Measurements from ENCODE around the gene SGMS1.
"Not testable (repeated sequence)": the region's sequence is repeated elsewhere in the genome, so short reads cannot be mapped to it uniquely, and the experiment has no call there.

DNA sequence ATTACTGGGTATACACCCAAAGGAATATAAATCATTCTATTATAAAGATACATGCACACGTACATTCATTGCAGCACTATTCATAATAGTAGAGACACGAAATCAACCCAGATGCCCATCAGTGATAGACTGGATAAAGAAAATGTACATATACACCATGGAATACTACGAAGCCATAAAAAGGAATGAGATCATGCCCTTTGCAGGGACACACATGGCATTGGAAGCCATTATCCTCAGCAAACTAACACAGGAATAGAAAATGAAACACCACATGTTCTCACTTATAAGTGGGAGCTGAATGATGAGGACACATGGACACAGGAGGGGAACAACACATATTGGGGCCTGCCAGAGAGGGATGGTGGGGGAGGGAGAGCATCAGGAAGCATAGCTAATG is 74.6 kb downstream of the SGMS1 start:
- TF ChIP-seq, protein P1, sequence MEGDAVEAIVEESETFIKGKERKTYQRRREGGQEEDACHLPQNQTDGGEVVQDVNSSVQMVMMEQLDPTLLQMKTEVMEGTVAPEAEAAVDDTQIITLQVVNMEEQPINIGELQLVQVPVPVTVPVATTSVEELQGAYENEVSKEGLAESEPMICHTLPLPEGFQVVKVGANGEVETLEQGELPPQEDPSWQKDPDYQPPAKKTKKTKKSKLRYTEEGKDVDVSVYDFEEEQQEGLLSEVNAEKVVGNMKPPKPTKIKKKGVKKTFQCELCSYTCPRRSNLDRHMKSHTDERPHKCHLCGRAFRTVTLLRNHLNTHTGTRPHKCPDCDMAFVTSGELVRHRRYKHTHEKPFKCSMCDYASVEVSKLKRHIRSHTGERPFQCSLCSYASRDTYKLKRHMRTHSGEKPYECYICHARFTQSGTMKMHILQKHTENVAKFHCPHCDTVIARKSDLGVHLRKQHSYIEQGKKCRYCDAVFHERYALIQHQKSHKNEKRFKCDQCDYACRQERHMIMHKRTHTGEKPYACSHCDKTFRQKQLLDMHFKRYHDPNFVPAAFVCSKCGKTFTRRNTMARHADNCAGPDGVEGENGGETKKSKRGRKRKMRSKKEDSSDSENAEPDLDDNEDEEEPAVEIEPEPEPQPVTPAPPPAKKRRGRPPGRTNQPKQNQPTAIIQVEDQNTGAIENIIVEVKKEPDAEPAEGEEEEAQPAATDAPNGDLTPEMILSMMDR (IDR thresholded peaks at IDR 0.05), result not testable (repeated sequence)
- not testable (repeated sequence) for TF ChIP-seq POLR2A (IDR thresholded peaks at IDR 0.05)
